Panc1 (cell line): Measurements from ENCODE around the gene WWOX. TPM values are rescaled to one million over a fixed set of nuclear protein-coding genes. Genes with fewer than 3 reads are reported as not detected.

ENCODE experiments used
- ATAC-seq: fragments of 200-7000 bp; cut with Tn5 transposase; 2 replicates; pipeline ENCODE4 v1.9.1; 2020; ENCODE audit warnings: mild to moderate bottlenecking, moderate library complexity
- BruUV-seq: library from RNA; stranded (reverse); fragments of 400-500 nt; replicated peaks from 2 replicates; lab custom pipeline; 2021; lab: Mats Ljungman, UMichigan
- CTCF ChIA-PET: fragments of 300-600 bp; sonication (Branson Sonifier 250); formaldehyde crosslinking; loops from one replicate; lab custom pipeline; 2022; ENCODE audit warnings: antibody characterized with exemption; lab: Charles Lee
- POLR2A ChIA-PET: fragments of 300-600 bp; sonication (Branson Sonifier 250); formaldehyde crosslinking; loops from one replicate; lab custom pipeline; 2022; ENCODE audit warnings: antibody characterized with exemption; lab: Charles Lee
- DNase-seq: peaks from one replicate; pipeline ENCODE4 v3.0.0-alpha.2; 2010; ENCODE audit warnings: low read depth, low spot score
- H3K27ac ChIP-seq: 2 replicates; pipeline ENCODE4 v1.5.1; 2011; ENCODE audit warnings: mild to moderate bottlenecking, low read length, inconsistent platforms
- H3K27me3 ChIP-seq: fragments of 200-500 bp; sonication (Bioruptor generic); 2 replicates; pipeline ENCODE4 v1.6.0; 2014; ENCODE audit warnings: low read length, inconsistent platforms; ENCODE audit not compliant: control insufficient read depth, insufficient read depth
- H3K36me3 ChIP-seq: fragments of 200-500 bp; sonication (Bioruptor generic); 2 replicates; pipeline ENCODE4 v1.5.1; 2014; ENCODE audit warnings: inconsistent platforms, mild to moderate bottlenecking, low read length, moderate library complexity; ENCODE audit not compliant: control insufficient read depth, insufficient read depth
- H3K4me1 ChIP-seq: 2 replicates; pipeline ENCODE4 v1.5.1; 2011; ENCODE audit warnings: inconsistent platforms, mild to moderate bottlenecking, low read length, moderate library complexity; ENCODE audit not compliant: control insufficient read depth, insufficient read depth
- H3K4me3 ChIP-seq, 2 experiments: 2 replicates each; pipeline ENCODE4 v1.5.1; 2011 to 2012; ENCODE audit warnings: low read depth in 2 of 2, low read length in 2 of 2, mild to moderate bottlenecking in 2 of 2, inconsistent platforms in 1 of 2, moderate library complexity in 1 of 2
- H3K9me3 ChIP-seq: fragments of 200-500 bp; sonication (Bioruptor generic); 2 replicates; pipeline ENCODE4 v1.5.1; 2014; ENCODE audit warnings: low read depth, mild to moderate bottlenecking, inconsistent platforms, low read length, moderate library complexity; ENCODE audit not compliant: control insufficient read depth, insufficient read depth
- CTCF ChIP-seq: fragments of 450-650 bp; IDR thresholded peaks from 2 replicates; pipeline ENCODE4 v1.5.1; 2017; ENCODE audit warnings: mild to moderate bottlenecking
- POLR2AphosphoS5 ChIP-seq: IDR thresholded peaks from 2 replicates; pipeline ENCODE4 v1.6.1; 2012; ENCODE audit warnings: mild to moderate bottlenecking, low read depth, low read length, moderate library complexity
- SIN3A ChIP-seq: IDR thresholded peaks from 2 replicates; pipeline ENCODE4 v1.6.1; 2012; ENCODE audit warnings: low read depth, mild to moderate bottlenecking, low read length, moderate library complexity, borderline replicate concordance; ENCODE audit not compliant: insufficient read depth
- TCF7L2 ChIP-seq: IDR thresholded peaks from 2 replicates; pipeline ENCODE4 v1.6.1; 2011; ENCODE audit warnings: mild to moderate bottlenecking, low read depth, low read length, inconsistent platforms
- in situ Hi-C: cut with HindIII; loops from 2 replicates; pipeline ENCODE4 v1.10.0; 2016; ENCODE audit warnings: low sequenced_read_pairs, low pct_unique_long_range_greater_than_20kb
- intact Hi-C: fragments of 100-400 bp; cut with micrococcal nuclease; formaldehyde crosslinking; loops from one replicate; pipeline ENCODE4 v1.10.0; 2022; ENCODE audit not compliant: unreplicated experiment
- total RNA-seq: library from RNA; stranded (reverse); gene quantifications from one replicate; pipeline ENCODE4 v1.2.1, GENCODE V29; 2021; ENCODE audit not compliant: unreplicated experiment
- TF ChIP-seq, protein P1 (sequence below), 2 experiments: IDR thresholded peaks; 2 replicates each; pipeline ENCODE4 v1.6.1; 2011 to 2012; ENCODE audit warnings: low read depth in 2 of 2, control low read depth in 1 of 2, low read length in 1 of 2, mild to moderate bottlenecking in 1 of 2, moderate library complexity in 1 of 2; ENCODE audit not compliant: insufficient read depth in 1 of 2

Gene WWOX
- total RNA-seq, 1 experiment from 2014 or later, result 12.5 TPM

DNA sequence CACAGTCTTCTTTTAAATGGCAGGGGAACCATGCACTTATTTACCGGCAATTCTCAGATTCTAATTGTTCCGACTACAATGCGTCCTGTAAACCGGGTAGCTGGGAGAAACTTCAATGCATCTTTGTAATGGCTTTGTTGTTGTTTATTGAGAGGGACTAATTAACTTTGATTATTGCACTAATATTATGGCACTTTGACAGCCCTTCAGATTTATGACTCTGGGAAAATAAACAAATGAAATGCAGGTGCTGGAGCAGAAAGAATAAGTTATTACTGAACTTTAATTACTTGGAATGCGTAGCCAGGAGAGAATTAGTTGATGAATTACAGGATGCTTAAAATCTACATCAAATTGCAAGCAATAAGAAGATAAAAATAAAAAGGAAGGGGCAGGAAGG lies 77.0 kb downstream of the WWOX start:
- CTCF ChIA-PET, result interaction anchor here (0.6 kb wide), 1 partner anchor 9 kb away, joined by 4 read pairs; no protein-coding TSS in a partner anchor

GRCh38 chr16:78177218-78177617 lies 77.8 kb downstream of the WWOX start:
- no TSS peak for BruUV-seq
- no peaks in the 10 kb centered on the region for H3K36me3 ChIP-seq
- no peak overlapping the region for H3K4me3 ChIP-seq
- no peaks in the 10 kb centered on the region for H3K4me1 ChIP-seq
- in situ Hi-C loops, result no loop called here
- ATAC-seq (no peak), DNase-seq (no peak)
- POLR2A ChIA-PET, result no interaction called here
- H3K27me3 ChIP-seq, result no peaks in the 10 kb centered on the region
- no peaks in the 10 kb centered on the region for H3K9me3 ChIP-seq
- TF ChIP-seq SIN3A, result no peak
- no peak for TF ChIP-seq CTCF
- no peak for TF ChIP-seq TCF7L2
- TF ChIP-seq, protein P1, sequence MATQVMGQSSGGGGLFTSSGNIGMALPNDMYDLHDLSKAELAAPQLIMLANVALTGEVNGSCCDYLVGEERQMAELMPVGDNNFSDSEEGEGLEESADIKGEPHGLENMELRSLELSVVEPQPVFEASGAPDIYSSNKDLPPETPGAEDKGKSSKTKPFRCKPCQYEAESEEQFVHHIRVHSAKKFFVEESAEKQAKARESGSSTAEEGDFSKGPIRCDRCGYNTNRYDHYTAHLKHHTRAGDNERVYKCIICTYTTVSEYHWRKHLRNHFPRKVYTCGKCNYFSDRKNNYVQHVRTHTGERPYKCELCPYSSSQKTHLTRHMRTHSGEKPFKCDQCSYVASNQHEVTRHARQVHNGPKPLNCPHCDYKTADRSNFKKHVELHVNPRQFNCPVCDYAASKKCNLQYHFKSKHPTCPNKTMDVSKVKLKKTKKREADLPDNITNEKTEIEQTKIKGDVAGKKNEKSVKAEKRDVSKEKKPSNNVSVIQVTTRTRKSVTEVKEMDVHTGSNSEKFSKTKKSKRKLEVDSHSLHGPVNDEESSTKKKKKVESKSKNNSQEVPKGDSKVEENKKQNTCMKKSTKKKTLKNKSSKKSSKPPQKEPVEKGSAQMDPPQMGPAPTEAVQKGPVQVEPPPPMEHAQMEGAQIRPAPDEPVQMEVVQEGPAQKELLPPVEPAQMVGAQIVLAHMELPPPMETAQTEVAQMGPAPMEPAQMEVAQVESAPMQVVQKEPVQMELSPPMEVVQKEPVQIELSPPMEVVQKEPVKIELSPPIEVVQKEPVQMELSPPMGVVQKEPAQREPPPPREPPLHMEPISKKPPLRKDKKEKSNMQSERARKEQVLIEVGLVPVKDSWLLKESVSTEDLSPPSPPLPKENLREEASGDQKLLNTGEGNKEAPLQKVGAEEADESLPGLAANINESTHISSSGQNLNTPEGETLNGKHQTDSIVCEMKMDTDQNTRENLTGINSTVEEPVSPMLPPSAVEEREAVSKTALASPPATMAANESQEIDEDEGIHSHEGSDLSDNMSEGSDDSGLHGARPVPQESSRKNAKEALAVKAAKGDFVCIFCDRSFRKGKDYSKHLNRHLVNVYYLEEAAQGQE (IDR thresholded peaks at IDR 0.05; ENCODE audit: insufficient read depth in 1 of 2, low read depth in 2 of 2, low read length in 1 of 2), result no peak
- no peak for TF ChIP-seq POLR2AphosphoS5
- no peak overlapping the region for H3K27ac ChIP-seq
- intact Hi-C loops, result no loop called here
- CTCF ChIA-PET, result no interaction called here

More for the DNA sequence above, 77.0 kb downstream of the WWOX start:
- TF ChIP-seq TCF7L2, result no peak
- H3K4me3 ChIP-seq, result no peak overlapping the region
- no peak for ATAC-seq
- no peaks in the 10 kb centered on the region for H3K36me3 ChIP-seq
- no peak overlapping the region for H3K27ac ChIP-seq
- POLR2A ChIA-PET, result no interaction called here
- DNase-seq, result no peak
- H3K27me3 ChIP-seq, result no peaks in the 10 kb centered on the region
- intact Hi-C loops (no loop called here), in situ Hi-C loops (no loop called here)
- H3K9me3 ChIP-seq, result no peaks in the 10 kb centered on the region
- BruUV-seq, result no TSS peak
- no peaks in the 10 kb centered on the region for H3K4me1 ChIP-seq

DNA sequence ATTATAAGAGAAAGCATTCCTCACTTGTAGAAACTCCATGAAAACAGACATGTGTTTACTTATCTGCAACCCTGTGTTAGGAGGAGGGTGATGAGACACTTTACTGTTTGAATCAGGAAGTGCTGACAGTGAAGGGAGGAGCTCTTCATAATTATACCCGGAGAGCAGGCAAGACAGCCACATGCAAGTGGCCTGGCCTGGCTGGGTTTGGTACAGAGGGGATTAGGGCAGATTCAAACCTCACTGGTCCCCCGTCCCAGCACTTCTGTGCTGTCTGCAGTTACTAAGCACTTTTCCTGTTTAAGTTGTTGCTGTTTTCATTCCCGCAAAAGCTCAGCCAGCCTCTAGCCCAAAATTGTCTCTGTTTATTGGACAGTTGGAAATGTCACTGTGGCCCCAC lies 78.5 kb downstream of the WWOX start:
- no peaks in the 10 kb centered on the region for H3K36me3 ChIP-seq
- in situ Hi-C loops, result no loop called here
- H3K27me3 ChIP-seq, result no peaks in the 10 kb centered on the region
- TF ChIP-seq CTCF (no peak), TCF7L2 (no peak), POLR2AphosphoS5 (no peak), SIN3A (no peak)
- TF ChIP-seq, protein P1 (IDR thresholded peaks at IDR 0.05; ENCODE audit: insufficient read depth in 1 of 2, low read depth in 2 of 2, low read length in 1 of 2), result no peak
- POLR2A ChIA-PET, result no interaction called here
- no peak overlapping the region for H3K4me3 ChIP-seq
- BruUV-seq, result no TSS peak
- no peaks in the 10 kb centered on the region for H3K4me1 ChIP-seq
- ATAC-seq (no peak), DNase-seq (no peak)
- CTCF ChIA-PET, result no interaction called here
- intact Hi-C loops, result no loop called here
- no peak overlapping the region for H3K27ac ChIP-seq
- H3K9me3 ChIP-seq, result no peaks in the 10 kb centered on the region
